ENCODE results near the gene SDC3. TPM values are rescaled to one million over a fixed set of nuclear protein-coding genes. Genes with fewer than 3 reads are reported as not detected.
"Not testable (repeated sequence)": the region's sequence is repeated elsewhere in the genome, so short reads cannot be mapped to it uniquely, and the experiment has no call there.

The SDC3 gene
- total RNA-seq, 2 donors from 2014 or later, result 94.1 to 143 TPM

DNA sequence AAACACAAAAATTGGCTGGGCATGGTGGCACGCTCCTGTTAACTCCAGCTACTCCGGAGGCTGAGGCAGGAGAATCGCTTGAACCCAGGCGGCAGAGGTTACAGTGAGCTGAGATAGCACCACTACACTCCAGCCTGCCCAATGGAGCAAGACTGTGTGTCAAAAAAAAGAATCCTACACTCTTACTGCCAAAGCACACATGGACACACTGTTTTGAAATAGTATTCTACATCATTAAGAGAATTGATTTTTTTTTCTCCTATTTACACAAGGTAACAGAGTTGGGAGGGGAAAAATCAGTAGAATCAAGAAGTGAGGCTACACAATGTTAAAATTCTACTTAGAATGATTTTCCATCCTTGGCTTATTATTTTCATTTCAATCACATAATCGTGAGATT is 42.1 kb upstream of the SDC3 start:
- H3K27me3 Mint-ChIP-seq (ENCODE audit: insufficient read depth), result no peaks in the 10 kb centered on the region
- no peaks in the 10 kb centered on the region for H3K4me1 ChIP-seq (ENCODE audit: control insufficient read depth, insufficient read depth, low read length)
- peaks cover 82% of the 10 kb centered on the region for H3K36me3 Mint-ChIP-seq (ENCODE audit: low read depth)
- H3K4me1 Mint-ChIP-seq, result no peaks in the 10 kb centered on the region
- H3K4me3 ChIP-seq (ENCODE audit: low read length), result no peak overlapping the region
- H3K9ac ChIP-seq (ENCODE audit: extremely low read depth, low read length, poor library complexity, severe bottlenecking), result no peak overlapping the region
- TF ChIP-seq, protein P1, sequence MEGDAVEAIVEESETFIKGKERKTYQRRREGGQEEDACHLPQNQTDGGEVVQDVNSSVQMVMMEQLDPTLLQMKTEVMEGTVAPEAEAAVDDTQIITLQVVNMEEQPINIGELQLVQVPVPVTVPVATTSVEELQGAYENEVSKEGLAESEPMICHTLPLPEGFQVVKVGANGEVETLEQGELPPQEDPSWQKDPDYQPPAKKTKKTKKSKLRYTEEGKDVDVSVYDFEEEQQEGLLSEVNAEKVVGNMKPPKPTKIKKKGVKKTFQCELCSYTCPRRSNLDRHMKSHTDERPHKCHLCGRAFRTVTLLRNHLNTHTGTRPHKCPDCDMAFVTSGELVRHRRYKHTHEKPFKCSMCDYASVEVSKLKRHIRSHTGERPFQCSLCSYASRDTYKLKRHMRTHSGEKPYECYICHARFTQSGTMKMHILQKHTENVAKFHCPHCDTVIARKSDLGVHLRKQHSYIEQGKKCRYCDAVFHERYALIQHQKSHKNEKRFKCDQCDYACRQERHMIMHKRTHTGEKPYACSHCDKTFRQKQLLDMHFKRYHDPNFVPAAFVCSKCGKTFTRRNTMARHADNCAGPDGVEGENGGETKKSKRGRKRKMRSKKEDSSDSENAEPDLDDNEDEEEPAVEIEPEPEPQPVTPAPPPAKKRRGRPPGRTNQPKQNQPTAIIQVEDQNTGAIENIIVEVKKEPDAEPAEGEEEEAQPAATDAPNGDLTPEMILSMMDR (conservative IDR thresholded peaks at IDR 0.05), result no peak
- no peaks in the 10 kb centered on the region for H3K9me3 ChIP-seq (ENCODE audit: control insufficient read depth, low read length)
- 93 to 96% methylated on average over 5 of the region's 5 CpGs for WGBS, 2 experiments (ENCODE audit: insufficient coverage in 1 of 2, insufficient read length in 1 of 2)
- DNase-seq, result no peak
- H3K4me3 Mint-ChIP-seq, result no peak overlapping the region
- no peaks in the 10 kb centered on the region for H3K9me3 Mint-ChIP-seq
- H3K36me3 ChIP-seq (ENCODE audit: control insufficient read depth, insufficient read depth, low read length), result peaks cover 90% of the 10 kb centered on the region
- H3K27ac ChIP-seq (ENCODE audit: low read depth, low read length), result no peak overlapping the region
- no peak overlapping the region for H3K27ac Mint-ChIP-seq
- H3K27me3 ChIP-seq (ENCODE audit: control insufficient read depth, insufficient read depth, low read length, poor library complexity, severe bottlenecking), result no peaks in the 10 kb centered on the region

DNA sequence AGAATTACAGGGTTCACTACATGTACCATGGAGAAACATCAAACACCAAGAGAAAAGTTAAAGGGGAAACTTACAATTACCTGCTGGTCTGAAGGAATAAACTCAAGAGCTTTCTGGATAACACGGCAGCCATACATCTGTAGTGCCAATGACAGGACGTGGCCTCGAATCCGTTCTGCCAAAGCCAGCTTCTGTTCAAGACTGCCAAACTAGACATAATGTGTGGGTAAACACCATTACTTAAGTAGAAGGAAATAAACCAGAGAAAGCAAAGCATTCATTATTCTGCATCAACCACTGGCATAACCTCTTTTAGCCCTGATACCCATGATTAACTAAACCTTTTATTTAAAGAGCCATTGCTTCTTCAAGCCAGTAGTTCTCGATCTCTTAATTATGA is 41.5 kb upstream of the SDC3 start:
- H3K27ac ChIP-seq (ENCODE audit: low read depth, low read length), result no peak overlapping the region
- Mint-ChIP-seq H3K27me3 (ENCODE audit: insufficient read depth) (no peaks in the 10 kb centered on the region), H3K9me3 (no peaks in the 10 kb centered on the region), H3K4me3 (no peak overlapping the region), H3K36me3 (ENCODE audit: low read depth) (peaks cover 85% of the 10 kb centered on the region), H3K27ac (no peak overlapping the region), H3K4me1 (no peaks in the 10 kb centered on the region)
- no peak overlapping the region for H3K9ac ChIP-seq (ENCODE audit: extremely low read depth, low read length, poor library complexity, severe bottlenecking)
- TF ChIP-seq, protein P1 (conservative IDR thresholded peaks at IDR 0.05), result no peak
- H3K9me3 ChIP-seq (ENCODE audit: control insufficient read depth, low read length), result no peaks in the 10 kb centered on the region
- H3K4me1 ChIP-seq (ENCODE audit: control insufficient read depth, insufficient read depth, low read length), result no peaks in the 10 kb centered on the region
- 99 to 100% methylated on average over 5 of the region's 5 CpGs for WGBS, 2 experiments (ENCODE audit: insufficient coverage in 1 of 2, insufficient read length in 1 of 2)
- no peak for DNase-seq
- H3K36me3 ChIP-seq (ENCODE audit: control insufficient read depth, insufficient read depth, low read length), result peaks cover 91% of the 10 kb centered on the region
- no peak overlapping the region for H3K4me3 ChIP-seq (ENCODE audit: low read length)
- no peaks in the 10 kb centered on the region for H3K27me3 ChIP-seq (ENCODE audit: control insufficient read depth, insufficient read depth, low read length, poor library complexity, severe bottlenecking)

DNA sequence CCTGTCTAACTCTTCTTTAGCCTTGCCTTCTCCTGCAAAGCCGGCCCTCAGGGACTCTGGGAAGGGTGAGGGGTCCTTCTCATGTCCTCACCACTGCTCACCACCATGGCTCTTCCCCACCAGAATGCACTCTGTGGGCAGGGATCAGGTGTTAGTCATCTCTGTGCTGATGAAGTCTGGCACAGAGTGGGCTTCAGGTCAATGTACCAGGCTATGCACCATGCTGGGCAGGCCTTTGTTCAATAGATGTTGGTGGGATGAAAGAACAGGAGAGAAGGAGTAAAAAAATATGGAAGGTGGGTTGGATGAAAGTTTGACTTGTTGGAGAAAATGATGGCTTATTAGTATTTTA is 40.9 kb upstream of the SDC3 start:
- H3K4me1 ChIP-seq (ENCODE audit: control insufficient read depth, insufficient read depth, low read length); H3K27me3 ChIP-seq (ENCODE audit: control insufficient read depth, insufficient read depth, low read length, poor library complexity, severe bottlenecking); DNase-seq; H3K27me3 Mint-ChIP-seq (ENCODE audit: insufficient read depth); H3K27ac Mint-ChIP-seq; H3K9ac ChIP-seq (ENCODE audit: extremely low read depth, low read length, poor library complexity, severe bottlenecking); H3K27ac ChIP-seq (ENCODE audit: low read depth, low read length); H3K9me3 Mint-ChIP-seq; H3K4me3 Mint-ChIP-seq; H3K4me3 ChIP-seq (ENCODE audit: low read length); H3K9me3 ChIP-seq (ENCODE audit: control insufficient read depth, low read length); H3K4me1 Mint-ChIP-seq: not testable (repeated sequence)
- WGBS, 2 experiments (ENCODE audit: insufficient coverage in 1 of 2, insufficient read length in 1 of 2), result no CpG with 5 or more reads among the region's 1 CpG
- peaks cover 87% of the 10 kb centered on the region for H3K36me3 Mint-ChIP-seq (ENCODE audit: low read depth)
- peaks cover 91% of the 10 kb centered on the region for H3K36me3 ChIP-seq (ENCODE audit: control insufficient read depth, insufficient read depth, low read length)

DNA sequence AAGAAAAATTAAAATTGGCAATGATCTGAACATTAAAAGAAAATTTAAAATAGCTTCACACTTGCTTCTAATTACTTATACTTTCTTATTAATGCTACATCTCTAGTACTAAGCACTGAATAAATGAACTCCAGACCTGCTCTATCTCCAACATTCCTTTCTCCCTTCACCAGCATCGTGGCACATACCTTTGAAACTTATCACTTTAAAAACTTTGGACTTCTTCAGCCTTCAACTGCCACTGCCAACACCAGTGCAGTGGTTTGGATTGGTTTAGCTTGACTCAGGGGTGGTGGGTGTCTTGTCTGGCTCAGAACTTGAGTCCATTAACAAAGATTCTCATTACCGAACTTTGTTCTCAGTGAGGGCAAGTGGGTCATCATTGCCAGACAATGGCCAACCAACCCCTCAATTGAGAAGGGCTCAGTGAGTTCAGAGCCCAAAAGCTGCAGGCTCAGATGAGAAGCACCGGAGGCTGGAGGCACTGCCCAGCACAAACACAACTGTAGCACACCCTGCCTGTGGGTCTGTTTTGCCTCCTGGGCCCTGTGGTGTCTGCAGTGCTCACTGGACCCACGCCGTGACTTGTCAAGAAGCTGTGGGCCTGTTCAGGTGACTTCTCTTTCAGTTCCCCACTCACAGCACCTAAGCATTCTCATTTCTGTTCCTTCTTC is 40.4 kb upstream of the SDC3 start:
- H3K4me3 ChIP-seq (ENCODE audit: low read length); H3K4me1 ChIP-seq (ENCODE audit: control insufficient read depth, insufficient read depth, low read length); H3K27me3 ChIP-seq (ENCODE audit: control insufficient read depth, insufficient read depth, low read length, poor library complexity, severe bottlenecking); H3K27me3 Mint-ChIP-seq (ENCODE audit: insufficient read depth); H3K9me3 Mint-ChIP-seq; H3K27ac ChIP-seq (ENCODE audit: low read depth, low read length); H3K9ac ChIP-seq (ENCODE audit: extremely low read depth, low read length, poor library complexity, severe bottlenecking); H3K9me3 ChIP-seq (ENCODE audit: control insufficient read depth, low read length); H3K4me3 Mint-ChIP-seq; H3K27ac Mint-ChIP-seq; DNase-seq; H3K4me1 Mint-ChIP-seq: not testable (repeated sequence)
- peaks cover 91% of the 10 kb centered on the region for H3K36me3 ChIP-seq (ENCODE audit: control insufficient read depth, insufficient read depth, low read length)
- H3K36me3 Mint-ChIP-seq (ENCODE audit: low read depth), result peaks cover 86% of the 10 kb centered on the region
- WGBS, 2 experiments (ENCODE audit: insufficient coverage in 1 of 2, insufficient read length in 1 of 2), result 95% methylated on average over 1 of the region's 5 CpGs; no CpG with 5 or more reads in 1 of the 2 experiments

All from endodermal cell (in vitro differentiated cells).